ENCODE measurements around the gene TSPAN18.

DNA sequence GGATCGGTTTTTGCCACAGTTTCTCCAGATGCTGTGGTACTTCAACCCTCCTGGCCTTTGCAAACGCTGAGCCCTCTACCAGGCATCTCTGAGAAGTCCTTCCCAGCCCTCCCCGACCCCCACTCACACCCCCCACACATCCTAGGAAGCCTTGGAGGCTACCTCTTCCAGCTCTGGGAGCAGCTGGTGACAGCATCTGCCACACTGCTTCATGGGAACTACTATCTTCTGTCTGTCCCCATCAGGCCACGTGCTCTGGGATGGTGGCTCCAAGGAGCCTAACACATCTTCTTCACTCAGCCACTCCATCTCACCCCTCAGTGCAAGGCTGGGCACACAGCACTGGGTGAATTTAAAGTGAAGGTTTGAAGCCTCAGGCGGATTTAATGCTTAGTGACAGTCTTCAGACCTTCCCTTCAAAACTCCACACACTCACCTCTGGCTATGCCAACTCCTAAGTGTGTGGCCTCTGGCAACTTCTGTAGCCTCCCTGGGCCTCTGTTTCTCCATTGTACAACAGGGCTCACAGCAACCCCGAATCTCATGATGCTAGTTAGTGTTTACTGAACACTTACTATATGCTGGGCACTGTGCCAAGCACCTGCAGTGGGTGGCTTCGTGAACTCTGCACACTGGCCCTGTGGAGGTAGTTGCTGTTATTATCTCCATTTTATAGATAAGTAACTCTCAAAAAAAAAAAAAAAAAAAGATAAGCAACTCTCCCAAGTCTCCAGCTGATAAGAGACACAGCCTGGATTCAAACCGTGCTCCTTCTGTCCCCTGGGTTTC is 231.2 kb downstream of the TSPAN18 start:
- TF ChIP-seq CTCF (IDR thresholded peaks at IDR 0.05; ENCODE audit: low read depth, low read length, poor library complexity, severe bottlenecking) (no peak), EZH2phosphoT487 (IDR thresholded peaks at IDR 0.05; ENCODE audit: borderline replicate concordance, low read length) (no peak)

All from DOHH2 (cell line).